ENCODE measurements around the gene NOX4.
"Not testable (repeated sequence)": the region's sequence is repeated elsewhere in the genome, so short reads cannot be mapped to it uniquely, and the experiment has no call there.

NOX4 gene

GRCh38 chr11:89443361-89444322 is 47.5 kb downstream of the NOX4 start:
- TF ChIP-seq CTCF (IDR thresholded peaks at IDR 0.05; ENCODE audit: low read depth, low read length): no peak
- no peak overlapping the region for H3K4me3 ChIP-seq (ENCODE audit: low read depth, low read length)

GRCh38 chr11:89442801-89443200 is 48.4 kb downstream of the NOX4 start:
- TF ChIP-seq CTCF (IDR thresholded peaks at IDR 0.05; ENCODE audit: low read depth, low read length): no peak
- no peak overlapping the region for H3K4me3 ChIP-seq (ENCODE audit: low read depth, low read length)

- TF ChIP-seq CTCF (IDR thresholded peaks at IDR 0.05; ENCODE audit: low read depth, low read length): no peak
These were observed 49.6 kb downstream of the NOX4 start for GRCh38 chr11:89441606-89442005.

GRCh38 chr11:89437317-89437716 is 53.9 kb downstream of the NOX4 start:
- TF ChIP-seq CTCF (IDR thresholded peaks at IDR 0.05; ENCODE audit: low read depth, low read length): no peak

More at GRCh38 chr11:89441606-89442005, 49.6 kb downstream of the NOX4 start:
- H3K4me3 ChIP-seq (ENCODE audit: low read depth, low read length): no peak overlapping the region

GRCh38 chr11:89436071-89436470 is 55.1 kb downstream of the NOX4 start:
- TF ChIP-seq CTCF (IDR thresholded peaks at IDR 0.05; ENCODE audit: low read depth, low read length): no peak
- H3K4me3 ChIP-seq (ENCODE audit: low read depth, low read length): no peak overlapping the region

More at GRCh38 chr11:89437317-89437716, 53.9 kb downstream of the NOX4 start:
- H3K4me3 ChIP-seq (ENCODE audit: low read depth, low read length): no peak overlapping the region

GRCh38 chr11:89433278-89433677 is 57.9 kb downstream of the NOX4 start:
- H3K4me3 ChIP-seq (ENCODE audit: low read depth, low read length): no peak overlapping the region
- TF ChIP-seq CTCF (IDR thresholded peaks at IDR 0.05; ENCODE audit: low read depth, low read length): no peak

- H3K4me3 ChIP-seq (ENCODE audit: low read depth, low read length): not testable (repeated sequence)
These were observed 59.0 kb downstream of the NOX4 start for GRCh38 chr11:89432182-89432581.

GRCh38 chr11:89426501-89426900 is 64.7 kb downstream of the NOX4 start:
- not testable (repeated sequence) for H3K4me3 ChIP-seq (ENCODE audit: low read depth, low read length)

Data from WI38 (cell line).